Dermis microvascular lymphatic vessel endothelial cell (primary cell): ENCODE measurements around the gene ZNF417. TPM values are rescaled to one million over a fixed set of nuclear protein-coding genes. Genes with fewer than 3 reads are reported as not detected.
"Not testable (repeated sequence)": the region's sequence is repeated elsewhere in the genome, so short reads cannot be mapped to it uniquely, and the experiment has no call there.

Experiments
- DNase-seq, 2 donors: peaks; one replicate each; pipeline versions ENCODE4 v3.0.0 to v3.0.0-alpha.2; 2010; ENCODE audit warnings: low read depth in 2 of 2
- total RNA-seq: library from RNA; depleted of rRNA; stranded (reverse); fragments of >200 nt; gene quantifications from 2 replicates; pipeline ENCODE4 v1.2.1, GENCODE V29; 2014

ZNF417 gene
- total RNA-seq, result 9.4 and 9.6 TPM in 2 replicates

DNA sequence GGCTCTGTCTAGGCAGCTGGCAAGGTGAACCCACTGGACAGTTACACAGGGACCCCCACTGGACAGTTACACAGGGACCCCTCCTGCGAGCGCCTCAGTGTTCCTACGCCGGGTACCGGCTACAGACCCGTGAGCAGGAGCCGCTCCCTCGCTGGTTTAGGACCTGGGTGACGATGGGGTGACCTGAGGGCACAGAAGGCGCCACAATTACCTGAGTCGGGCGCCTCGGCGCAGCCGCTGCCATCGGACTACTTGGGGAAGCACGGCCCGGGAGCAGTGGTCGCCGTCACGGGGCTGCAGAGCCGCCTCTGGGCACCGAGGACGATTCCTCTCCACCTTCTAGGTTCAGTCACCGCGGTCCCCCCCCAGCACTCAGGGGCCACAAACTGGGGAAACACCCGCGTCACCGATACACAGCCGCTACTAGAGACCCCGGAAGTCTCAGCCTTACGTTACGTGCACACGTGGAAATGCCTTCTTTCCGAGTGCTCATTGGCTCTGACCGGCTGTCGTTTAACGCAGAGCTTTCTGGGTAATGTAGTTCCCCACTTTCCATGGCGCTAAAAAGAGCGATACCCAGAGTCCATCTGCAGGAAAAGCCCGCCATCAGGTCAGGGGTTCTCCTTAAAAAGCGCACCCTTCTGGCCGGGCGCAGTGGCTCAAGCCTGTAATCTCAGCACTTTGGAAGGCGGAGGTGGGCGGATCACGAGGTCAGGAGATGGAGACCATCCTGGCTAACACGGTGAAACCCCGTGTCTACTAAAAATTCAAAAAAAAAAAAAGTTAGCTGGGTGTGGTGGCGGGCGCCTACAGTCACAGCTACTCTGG, at the start of gene ZNF417:
TSS of gene ZNF417 (minus strand) at position 425 of the 828 bp plus-strand sequence. CDS start at position 244, 181 bp downstream.
- DNase-seq, result peak; percentile 85 to 94

DNA sequence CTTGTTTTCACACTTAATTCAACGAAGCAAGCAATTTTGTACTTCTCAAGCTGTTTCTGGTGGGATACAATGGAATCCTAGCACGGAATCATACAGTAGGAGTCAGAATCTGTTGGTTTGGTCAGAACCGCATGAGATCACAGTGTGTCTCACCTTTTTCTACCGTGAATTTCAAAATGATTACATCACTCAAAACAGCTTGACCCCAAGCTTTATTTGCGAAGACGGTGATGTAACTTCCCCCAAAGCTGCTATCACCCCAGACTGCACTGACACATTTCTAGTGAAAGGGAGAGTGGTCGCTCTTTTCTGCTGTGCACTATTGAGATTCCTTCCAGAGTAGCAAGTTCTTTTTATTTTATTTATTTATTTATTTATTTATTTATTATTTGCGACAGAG, 48.4 kb upstream of the ZNF417 start:
- no peak for DNase-seq

GRCh38 chr19:57961785-57962184, 45.4 kb upstream of the ZNF417 start:
- DNase-seq, result no peak

DNA sequence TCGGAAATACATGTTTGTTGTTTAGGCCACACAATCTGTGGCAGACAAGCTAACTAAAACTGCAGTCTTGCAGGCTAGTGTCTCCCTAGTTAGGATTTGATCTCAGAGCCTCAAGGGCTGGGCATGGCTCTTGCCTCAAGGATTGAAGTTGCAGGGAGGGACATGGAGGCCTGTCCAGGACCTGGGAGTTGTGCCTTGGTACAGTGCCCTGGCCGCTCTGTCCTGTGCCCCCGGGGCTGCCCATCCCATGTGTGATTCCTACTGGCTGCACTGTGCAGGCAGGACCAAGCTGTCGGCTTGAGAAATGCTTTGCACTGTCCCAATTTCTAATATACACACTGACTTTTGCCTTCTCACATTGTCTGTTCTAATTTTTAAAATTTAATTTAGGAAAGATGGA, 38.6 kb upstream of the ZNF417 start:
- no peak for DNase-seq

- no peak for DNase-seq
Measured at GRCh38 chr19:57949702-57950101, 33.3 kb upstream of the ZNF417 start.

DNA sequence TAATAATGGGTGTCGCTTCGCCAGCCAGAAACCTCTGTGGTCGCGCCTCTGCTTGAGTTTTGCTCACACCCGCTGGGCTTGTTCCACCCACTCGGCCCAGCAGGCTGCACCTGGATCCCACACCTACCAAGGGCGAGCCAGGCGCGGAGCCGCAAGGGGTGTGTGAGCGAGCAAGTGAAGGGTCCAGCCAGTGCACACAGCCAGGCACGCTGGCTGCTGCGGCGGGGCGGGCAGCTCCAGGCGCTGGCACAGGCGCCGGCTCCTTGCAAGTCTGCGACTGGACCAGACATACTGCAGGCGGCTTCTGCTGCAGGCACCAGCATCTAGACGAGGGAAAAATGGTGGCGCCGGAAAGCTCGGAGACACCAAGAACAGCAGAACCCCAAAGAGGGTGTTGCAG, 32.9 kb upstream of the ZNF417 start:
- no peak for DNase-seq

DNA sequence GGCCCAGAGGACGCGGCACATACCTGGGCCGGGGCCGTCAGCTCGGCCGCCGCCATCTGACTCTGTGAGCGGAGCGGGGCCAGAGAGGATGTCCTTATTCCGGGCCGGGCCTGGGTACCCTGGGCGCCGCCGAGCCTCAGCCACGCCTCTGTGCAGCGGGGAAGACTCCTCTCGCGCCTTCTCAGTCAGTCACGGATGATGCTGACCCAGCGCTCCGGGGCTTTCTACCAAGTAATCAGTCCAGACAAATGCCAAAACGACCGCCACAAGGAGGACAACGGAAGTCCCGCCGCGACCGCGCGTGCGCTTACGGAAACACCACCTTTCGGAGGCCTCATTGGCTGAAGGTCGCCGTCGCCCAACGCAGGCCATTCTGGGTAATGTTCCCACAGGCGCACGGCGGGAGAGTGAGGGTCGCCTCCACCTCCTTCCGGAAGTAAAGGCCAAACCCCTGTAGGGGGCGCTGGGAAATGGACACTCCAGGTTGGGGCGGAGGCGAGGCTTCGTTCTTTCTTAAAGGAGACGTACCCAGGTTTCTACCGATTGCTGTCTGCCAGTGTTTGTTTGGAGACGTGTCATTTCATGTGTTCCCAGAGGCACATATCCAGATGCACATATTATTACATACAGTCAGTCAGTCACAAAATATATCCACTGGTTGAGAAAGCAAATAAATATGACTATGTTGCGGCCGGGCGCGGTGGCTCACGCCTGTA, 31.2 kb upstream of the ZNF417 start, which contains the start of gene ZNF256:
TSS of gene ZNF256 (minus strand) at position 288 of the 716 bp plus-strand sequence. CDS start at position 56, 232 bp downstream.
- DNase-seq, result peak; percentile 81 to 91

DNA sequence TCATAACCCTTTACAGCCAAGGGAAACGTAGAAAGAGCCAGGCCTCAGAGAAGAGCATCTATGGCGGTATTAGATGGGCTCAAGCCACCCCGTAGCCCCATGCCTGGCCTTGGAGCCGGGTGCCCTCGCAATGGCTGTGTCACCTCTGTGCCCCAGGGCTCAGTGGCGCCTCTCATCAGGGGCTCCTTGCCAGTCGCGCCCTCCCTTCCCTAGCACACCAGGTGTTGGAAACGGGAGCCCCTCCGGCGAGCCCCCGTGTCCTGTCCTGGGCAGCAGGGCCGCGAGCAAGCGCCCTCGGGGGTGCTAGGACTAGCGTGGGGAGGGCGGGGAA, 30.7 kb upstream of the ZNF417 start:
- DNase-seq, result no peak

DNA sequence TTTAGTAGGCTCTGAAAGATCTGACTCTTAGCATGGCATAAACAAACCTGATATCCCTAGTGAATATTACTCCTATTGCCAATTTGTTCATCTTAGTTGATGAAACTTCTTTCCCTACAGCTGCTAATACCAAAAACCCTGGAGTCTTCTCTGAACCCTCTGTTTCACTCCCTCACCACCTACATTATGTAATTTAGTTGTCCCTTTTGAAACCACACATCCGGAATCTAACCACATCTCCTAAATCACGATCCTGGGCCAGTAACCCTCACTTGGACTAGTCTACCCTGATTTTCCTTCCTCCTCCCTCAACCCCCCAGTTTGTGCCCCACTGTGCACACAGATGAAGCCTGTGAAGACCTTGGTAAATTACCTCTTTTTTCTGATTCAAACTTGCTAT, 29.9 kb upstream of the ZNF417 start:
- no peak for DNase-seq

- DNase-seq, result no peak
Measured at GRCh38 chr19:57941593-57941992, 25.2 kb upstream of the ZNF417 start.

DNA sequence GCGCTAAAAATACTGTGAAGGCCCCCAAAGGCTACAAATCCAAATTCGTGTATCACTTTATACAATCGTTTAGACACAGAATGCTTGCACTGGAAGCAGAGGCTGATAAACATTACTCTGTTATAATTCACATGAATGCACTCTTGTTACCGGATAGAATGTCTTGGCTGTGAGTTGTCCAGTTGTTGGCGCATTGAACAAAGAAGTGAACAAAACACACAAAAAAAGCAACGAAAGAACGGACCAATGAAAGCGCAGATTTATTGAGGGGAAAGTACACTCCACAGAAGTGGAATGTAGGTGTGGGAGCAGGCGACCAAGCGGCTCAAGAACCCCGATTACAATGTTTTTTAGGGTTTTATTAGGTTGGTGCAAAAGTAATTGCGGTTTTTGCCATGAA, 19.3 kb upstream of the ZNF417 start:
- no peak for DNase-seq

DNA sequence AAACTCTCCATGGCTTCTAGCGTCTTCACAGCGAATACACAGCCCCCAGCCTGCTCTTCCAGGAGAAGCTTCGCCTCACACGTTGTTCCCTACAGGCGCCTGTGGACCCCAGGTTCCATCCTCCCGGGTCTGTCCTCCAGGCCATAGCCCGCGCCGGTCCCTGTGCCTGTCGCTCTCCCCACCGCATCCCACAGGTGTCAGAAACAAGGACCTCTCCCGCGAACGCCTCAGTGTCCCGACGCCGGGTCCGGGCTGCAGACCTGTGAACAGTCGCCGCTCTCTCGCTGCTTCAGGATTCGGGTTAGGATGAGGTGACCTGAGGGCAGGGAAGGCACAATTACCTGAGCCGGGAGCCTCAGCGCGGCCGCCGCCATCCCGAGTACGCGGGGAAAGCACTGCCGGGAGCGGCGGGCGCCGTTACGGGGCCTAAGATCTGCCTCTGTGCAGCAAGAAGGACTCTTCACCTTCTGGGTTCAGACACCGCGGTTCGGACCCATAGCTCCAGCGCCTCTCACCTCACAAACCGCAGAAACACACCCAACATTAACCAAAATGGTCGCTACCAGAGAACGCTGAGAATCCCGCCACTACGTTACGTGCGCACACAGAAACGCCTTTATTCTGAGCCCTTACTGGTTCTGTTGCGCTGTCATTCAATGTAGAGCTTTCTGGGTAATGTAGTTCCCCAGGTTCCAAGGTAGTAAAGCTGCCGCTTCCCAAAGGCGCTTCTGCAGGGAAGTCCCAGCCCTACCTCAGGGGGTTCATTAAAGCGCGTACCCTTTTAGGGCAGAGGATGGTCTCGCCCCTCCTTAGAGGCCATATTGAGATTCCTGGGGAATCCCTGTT, 18.7 kb upstream of the ZNF417 start, which contains the start of gene ZNF418:
TSS of gene ZNF418 (minus strand) at position 583 of the 846 bp plus-strand sequence. CDS start 1,580 bp downstream, outside the sequence.
- peak; percentile 65 to 82 for DNase-seq

DNA sequence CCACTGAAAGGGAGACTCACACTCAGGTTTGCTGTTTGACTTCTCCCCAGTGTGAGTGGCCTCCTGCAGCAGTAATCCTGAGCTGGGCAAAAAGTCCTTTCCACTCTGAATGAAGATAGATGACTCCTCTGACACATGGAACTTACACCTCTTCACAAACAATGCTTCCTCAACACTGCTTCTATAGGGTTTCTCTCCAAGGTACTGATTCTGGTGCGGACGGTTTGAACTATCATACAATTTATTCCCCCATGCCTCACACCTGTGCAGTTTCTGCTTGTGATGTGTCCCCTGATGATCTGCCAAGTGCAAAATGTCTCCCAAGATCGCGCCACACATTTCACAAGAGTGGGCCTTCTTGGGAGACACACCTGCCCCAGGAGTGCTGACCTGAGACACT, 11.2 kb upstream of the ZNF417 start:
- no peak for DNase-seq

GRCh38 chr19:57914531-57914930, 1.9 kb downstream of the ZNF417 start:
- DNase-seq, result no peak

- DNase-seq, result no peak
Measured at GRCh38 chr19:57907394-57907793, 9.0 kb downstream of the ZNF417 start.

GRCh38 chr19:57905258-57905657, 11.1 kb downstream of the ZNF417 start:
- DNase-seq, result no peak

GRCh38 chr19:57903618-57904184, 12.7 kb downstream of the ZNF417 start:
- DNase-seq, result no peak

DNA sequence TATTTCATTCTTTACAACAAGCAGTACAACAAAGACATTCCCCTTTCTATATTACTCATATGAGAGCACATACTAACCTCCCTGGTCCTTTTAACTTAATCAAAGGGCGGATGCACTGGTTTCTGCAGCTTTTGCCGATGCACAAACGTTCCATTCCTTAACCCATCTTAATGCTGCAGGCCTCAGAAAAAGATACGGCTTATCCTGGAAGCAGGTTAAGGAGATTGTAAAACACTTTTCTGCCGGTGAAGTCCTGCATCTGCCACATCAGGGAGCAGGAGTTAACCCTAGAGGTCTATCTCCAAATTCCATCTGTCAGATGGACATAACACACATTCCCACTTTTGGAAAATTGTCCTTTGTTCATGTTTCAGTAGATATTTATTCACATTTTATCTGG, 16.1 kb downstream of the ZNF417 start:
- DNase-seq, result no peak

DNA sequence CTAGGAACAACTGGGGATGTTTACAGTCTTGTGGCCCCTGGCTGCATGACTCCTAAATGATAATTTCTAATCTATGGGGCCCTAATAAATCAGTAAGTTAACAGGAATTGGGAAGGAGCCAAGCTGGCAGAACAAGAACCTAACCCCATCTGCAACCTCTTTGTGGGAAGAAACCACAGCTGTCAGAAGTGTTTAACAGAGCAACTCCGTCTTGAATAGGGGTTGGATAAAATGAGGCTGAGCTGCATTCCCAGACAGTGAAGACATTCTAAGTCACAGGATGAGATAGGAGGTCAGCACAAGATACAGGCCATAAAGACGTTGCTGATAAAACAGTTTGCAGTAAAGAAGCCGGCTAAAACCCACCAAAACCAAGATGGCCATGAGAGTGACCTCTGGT, 25.7 kb downstream of the ZNF417 start:
- DNase-seq, result not testable (repeated sequence)

DNA sequence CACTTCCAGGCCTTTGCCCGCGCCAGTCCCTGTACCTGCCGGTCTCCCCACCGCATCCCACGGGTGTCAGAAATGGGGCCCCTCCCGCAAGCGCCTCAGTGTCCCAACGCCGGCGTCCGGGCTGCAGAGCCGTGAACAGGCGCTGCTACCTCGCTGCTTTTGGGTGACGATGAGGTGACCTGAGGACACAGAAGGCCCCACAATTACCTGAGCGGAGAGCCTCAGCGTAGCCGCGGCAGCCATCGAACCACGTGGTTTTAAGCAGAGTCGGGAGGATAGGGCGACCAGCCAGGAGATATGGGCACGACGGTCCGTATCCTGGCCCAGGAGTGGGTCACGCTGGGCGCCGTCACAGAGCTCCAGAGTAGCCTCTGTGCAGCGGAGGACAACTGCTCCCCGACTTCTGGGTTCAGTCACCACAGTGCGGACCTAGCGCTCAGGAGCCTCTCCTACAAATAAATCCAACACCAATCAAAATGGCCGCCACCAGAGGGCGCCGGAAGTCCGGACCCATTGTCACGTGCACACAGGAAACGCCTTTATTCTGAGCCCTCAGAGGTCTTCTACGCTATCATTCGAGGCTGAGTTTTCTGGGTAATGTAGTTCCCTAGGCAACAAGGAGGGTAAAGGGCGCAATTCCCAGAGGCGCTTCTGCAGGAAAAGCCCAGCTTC, 27.7 kb downstream of the ZNF417 start, which contains the start of gene ZNF814:
TSS of gene ZNF814 (minus strand) at position 478 of the 672 bp plus-strand sequence. CDS start at position 243, 235 bp downstream.
- peak in 1 of 2 donors; percentile 33 for DNase-seq

DNA sequence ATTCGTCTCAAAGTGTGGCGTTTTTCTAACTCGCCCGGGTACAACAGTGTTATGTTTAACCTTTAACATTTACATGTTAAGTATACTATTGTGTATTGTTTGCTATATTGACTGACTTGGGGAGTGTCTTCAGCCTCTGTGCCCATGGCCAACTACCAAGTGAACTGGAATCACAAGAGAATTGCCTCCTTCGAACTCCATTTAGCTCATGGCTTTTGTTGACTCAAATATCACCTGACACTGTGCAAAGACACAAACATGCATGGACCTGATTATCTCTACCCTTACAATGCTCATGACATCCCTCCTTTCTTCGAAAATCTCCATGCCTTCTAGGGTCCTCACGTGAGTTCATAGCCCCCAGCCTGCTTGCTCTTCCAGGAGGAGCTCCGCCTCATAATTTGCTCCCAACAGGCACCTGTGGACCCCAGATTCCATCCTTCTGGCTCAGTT, 28.3 kb downstream of the ZNF417 start:
- no peak for DNase-seq
